PFSK-1 (cell line): ENCODE data around the gene FAM76A.

Experiments
- POLR2AphosphoS5 ChIP-seq: IDR thresholded peaks from 2 replicates; pipeline ENCODE4 v1.6.1; 2012; ENCODE audit warnings: low read depth, mild to moderate bottlenecking, control low read depth, low read length, moderate library complexity
- SIN3A ChIP-seq: IDR thresholded peaks from 2 replicates; pipeline ENCODE4 v1.6.1; 2012; ENCODE audit warnings: mild to moderate bottlenecking, low read length, moderate library complexity, borderline replicate concordance; ENCODE audit not compliant: insufficient read depth
- TAF1 ChIP-seq: IDR thresholded peaks from 2 replicates; pipeline ENCODE4 v1.6.1; 2012; ENCODE audit warnings: low read length, control low read depth, borderline replicate concordance; ENCODE audit not compliant: insufficient read depth
- TF ChIP-seq, protein P1 (sequence below), 2 experiments: IDR thresholded peaks; 2 replicates each; pipeline versions ENCODE4 v1.6.1 to v1.8.0; 2011 to 2012; ENCODE audit warnings: low read depth in 2 of 2, low read length in 2 of 2, control low read depth in 1 of 2, inconsistent platforms in 1 of 2, mild to moderate bottlenecking in 1 of 2, moderate library complexity in 1 of 2; ENCODE audit not compliant: insufficient read depth in 1 of 2

- no peak for TF ChIP-seq SIN3A
- no peak for TF ChIP-seq TAF1
- TF ChIP-seq POLR2AphosphoS5: no peak
- TF ChIP-seq, protein P1, sequence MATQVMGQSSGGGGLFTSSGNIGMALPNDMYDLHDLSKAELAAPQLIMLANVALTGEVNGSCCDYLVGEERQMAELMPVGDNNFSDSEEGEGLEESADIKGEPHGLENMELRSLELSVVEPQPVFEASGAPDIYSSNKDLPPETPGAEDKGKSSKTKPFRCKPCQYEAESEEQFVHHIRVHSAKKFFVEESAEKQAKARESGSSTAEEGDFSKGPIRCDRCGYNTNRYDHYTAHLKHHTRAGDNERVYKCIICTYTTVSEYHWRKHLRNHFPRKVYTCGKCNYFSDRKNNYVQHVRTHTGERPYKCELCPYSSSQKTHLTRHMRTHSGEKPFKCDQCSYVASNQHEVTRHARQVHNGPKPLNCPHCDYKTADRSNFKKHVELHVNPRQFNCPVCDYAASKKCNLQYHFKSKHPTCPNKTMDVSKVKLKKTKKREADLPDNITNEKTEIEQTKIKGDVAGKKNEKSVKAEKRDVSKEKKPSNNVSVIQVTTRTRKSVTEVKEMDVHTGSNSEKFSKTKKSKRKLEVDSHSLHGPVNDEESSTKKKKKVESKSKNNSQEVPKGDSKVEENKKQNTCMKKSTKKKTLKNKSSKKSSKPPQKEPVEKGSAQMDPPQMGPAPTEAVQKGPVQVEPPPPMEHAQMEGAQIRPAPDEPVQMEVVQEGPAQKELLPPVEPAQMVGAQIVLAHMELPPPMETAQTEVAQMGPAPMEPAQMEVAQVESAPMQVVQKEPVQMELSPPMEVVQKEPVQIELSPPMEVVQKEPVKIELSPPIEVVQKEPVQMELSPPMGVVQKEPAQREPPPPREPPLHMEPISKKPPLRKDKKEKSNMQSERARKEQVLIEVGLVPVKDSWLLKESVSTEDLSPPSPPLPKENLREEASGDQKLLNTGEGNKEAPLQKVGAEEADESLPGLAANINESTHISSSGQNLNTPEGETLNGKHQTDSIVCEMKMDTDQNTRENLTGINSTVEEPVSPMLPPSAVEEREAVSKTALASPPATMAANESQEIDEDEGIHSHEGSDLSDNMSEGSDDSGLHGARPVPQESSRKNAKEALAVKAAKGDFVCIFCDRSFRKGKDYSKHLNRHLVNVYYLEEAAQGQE (IDR thresholded peaks at IDR 0.05; ENCODE audit: insufficient read depth in 1 of 2, low read depth in 2 of 2, low read length in 2 of 2): no peak
Measured at GRCh38 chr1:27759236-27759635, 33.5 kb downstream of the FAM76A start.
